GM21367 (cell line): ENCODE results near the gene ID3.

Experiments
- ATAC-seq: cut with Tn5 transposase; IDR thresholded peaks from one replicate; pipeline ENCODE4 v1.9.1; 2021; ENCODE audit not compliant: unreplicated experiment

The ID3 gene

DNA sequence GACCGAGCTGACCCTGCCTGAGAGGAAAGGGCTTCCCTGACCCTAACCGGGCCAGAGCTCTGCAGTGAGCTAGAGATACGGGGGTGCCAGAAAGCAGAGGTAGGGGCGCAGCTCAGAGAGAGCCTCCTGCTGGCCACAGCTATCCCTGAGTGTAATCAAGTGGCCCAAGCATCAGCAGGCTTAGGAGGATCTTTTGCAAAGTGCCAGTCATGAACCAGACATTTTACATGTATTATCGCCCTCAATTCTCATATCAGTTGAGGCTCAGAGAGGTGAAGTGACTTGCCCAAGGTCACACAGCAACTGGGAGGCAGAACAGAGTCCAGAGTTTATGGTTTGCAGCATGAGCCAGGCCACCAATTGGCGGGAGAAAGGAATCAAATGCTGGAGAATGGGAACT lies 7.0 kb upstream of the ID3 start:
- no peak for ATAC-seq

DNA sequence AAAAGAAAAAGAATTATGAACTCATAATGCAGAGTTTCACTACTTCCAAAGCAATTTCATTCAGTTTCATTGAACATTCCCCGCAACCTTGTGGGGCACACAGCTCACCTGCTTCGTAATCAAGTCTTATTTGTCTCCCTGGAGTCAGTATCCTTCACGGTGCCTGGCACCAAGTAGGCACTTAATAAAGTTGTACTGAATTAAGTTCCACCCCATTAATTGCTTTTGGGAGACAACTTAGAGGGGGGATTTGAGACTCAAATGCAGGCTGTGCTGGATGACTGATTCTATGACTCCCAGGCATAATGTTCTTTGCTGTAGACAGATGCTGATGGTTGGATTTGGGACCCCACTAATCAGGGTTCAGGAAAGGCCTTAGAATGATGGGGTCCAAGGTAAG lies 6.5 kb upstream of the ID3 start:
- ATAC-seq: no peak

DNA sequence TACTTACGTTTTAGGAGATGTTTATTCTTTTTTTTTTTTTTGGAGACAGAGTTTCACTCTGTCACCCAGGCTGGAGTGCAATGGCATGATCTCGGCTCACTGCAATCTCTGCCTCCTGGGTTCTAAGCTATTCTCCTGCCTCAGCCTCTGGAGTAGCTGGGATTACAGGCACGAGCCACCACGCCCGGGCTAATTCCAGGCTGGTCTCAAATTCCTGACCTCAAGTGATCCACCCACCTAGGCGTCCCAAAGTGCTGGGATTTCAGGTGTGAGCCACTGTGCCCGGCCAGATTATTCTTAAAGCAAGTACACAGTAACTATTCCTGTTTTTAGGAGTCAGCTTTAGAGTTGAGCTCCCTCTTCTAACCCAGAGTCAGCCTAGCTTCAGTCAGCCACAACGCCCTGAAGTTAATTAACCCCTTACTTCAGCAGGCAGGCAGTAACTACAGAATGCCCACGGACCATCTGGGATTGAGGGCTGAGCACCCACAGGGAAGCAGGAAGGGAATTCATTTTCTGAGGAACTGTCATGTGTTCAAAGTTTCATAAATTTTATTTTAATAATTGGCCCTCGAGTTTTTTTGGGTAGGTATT lies 5.3 kb upstream of the ID3 start:
- ATAC-seq: no peak

DNA sequence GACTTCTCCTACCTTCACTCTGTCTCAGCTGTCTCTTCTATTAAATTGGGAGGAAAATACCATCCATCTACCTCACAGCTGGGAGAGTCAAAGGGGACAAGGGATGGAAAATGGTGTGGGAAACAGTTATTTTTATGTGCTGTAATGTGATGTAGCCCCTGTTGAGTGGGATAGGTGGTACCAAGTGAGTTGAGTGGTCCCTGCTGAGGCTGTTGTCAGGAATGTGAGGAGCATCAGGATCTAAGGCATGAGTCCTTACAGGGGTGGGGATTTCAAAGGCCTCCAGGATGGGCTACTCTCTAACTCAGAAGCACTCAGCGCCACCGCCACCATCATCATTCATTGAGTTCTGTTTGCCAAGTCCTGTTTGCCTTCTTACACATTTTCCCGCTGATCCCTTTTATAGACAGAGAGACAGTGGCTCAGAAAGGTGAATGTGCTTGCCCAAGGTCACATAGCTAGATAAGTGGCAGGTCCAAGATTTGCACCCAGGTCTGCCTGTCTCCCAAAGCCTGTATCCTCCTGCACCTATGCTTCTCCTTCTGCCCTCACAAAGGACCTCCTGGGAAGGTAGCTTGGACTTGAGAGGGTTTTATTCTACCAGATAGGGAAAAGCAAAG lies 4.6 kb upstream of the ID3 start:
- no peak for ATAC-seq

DNA sequence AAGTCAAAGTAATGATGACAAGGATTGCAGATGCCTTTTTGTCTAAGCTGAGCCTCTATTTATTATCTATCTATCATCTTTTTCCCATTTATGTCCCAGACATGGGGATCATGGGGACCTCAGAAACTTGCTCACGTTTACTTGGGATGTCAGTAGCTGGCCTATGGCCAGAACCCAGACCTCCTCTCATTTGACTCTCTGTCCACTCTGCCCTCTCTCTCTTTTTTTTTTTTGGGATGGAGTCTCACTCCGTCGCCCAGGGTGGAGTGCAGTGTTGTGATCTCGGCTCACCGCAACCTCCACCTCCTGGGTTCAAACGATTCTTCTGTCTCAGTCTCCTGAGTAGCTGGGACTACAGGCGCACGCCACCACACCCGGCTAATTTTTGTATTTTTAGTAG lies 3.7 kb upstream of the ID3 start:
- no peak for ATAC-seq

DNA sequence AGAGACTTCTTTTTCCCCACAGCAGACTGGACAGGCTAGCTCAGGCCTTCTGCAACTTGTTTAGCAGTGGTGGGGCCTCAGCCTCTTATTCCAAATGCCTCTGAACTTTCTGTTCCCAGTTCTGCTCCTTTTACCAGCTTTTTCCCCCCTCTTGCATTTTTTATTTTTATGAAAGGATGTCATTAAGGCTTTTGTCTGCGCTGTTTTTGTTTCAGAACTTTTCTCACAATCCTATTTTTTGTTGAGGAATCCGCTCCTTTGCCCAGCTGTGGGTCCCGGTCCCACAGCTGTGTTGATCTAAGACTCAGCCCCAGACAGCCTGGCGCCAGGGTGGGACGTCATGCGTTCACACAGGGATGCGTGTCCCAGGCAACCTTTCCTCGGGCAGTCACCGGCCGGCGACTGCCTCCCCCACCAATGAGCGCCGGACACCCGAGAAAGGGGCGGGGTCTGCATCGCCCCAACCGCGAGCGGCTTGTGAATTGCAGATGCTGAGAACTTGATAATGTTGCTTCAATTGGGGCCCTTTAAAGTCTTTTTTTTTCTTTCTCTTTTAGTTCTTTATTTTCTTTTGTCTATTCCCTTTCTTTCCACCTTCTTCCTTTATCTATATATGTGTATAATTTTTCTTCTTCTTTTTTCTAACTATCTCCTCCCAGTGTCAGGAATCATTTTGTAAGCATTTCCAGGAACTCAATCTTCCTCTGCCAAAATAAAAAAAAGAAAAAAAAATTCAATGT lies 3.0 kb upstream of the ID3 start:
- peak; percentile 32 for ATAC-seq

DNA sequence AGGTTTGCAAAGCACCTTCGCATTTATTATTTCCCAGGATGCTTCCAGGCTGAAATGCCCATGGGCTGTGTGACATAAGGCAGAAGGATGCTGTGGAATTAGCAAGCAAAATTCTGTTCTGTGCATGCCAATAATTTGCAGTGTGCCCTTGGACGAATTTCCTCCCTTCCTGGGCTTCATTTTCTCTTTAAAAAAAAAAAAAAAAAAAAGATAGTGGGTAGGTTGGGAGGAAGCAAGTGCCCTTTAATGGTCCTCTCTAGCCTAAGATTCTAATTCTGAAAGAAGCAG lies 2.5 kb upstream of the ID3 start:
- no peak for ATAC-seq

DNA sequence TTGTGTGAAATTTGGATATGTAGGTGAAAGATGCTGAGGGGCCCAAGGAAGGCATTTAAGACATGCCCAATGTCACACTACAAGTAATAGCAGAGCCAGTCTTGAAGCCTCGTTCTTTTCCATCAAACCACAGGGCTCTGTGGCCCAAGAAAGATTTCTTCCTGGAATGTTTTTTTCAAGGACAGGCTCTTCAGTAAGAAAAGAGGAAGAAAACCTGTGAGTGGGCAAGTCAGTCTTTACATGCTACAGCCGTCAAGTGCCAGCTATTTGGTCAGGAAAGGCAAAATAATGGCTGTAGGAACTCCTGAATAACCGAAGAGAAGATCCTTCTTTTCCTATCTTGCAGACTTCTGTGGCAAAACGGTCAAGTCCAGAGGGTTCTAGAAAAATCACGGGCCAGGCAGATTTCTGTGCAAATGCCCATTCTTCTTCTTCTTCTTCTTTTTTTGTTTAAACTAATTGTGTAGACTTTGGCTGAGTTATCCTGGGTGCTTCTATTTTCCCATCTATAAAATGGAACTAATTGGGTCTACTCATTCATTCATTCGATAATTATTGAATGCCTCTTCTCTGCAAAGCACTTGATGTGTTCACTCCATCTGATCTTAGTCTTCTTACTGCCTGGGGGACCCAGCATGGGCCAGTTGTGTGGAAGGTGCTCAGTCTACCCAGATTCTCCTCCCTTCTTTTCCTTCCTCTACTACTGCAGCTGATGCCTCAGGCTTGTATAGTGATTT lies 1.9 kb upstream of the ID3 start:
- no peak for ATAC-seq

DNA sequence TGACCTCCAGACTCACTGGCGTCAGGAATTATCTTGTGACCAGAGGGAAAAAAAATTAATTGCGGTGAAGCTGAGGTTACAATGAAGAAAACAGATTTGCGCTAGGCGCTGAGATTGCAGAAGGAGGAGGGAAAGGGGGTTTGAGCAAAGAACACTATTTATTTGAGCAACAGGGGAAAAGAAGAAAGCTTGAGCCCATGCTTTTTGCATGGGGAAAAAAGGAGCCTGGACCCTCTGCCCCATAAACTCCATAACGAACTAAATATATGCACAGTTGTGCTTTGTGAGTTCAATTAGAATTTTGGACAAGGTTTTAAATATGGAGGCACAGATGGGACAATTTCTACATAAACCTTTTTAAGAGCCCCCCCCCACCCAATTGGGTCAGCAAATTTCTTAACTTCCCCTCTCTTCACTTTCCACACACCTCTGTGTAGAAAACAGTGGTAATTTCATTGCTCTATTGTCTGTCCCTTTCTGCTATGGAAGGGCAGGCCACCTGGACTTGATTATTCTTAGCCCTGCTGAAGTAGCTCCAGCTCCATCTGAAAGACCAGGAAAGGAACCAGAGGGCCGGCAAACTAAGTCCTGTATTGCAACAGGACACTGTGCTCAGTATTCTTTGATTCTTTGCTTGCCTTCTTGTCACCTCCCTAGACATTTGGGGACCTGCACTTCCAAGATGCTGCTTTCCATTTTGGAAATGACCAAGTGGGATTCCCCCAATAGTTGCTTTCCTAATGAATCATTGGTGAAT lies 862 bp upstream of the ID3 start:
- no peak for ATAC-seq

DNA sequence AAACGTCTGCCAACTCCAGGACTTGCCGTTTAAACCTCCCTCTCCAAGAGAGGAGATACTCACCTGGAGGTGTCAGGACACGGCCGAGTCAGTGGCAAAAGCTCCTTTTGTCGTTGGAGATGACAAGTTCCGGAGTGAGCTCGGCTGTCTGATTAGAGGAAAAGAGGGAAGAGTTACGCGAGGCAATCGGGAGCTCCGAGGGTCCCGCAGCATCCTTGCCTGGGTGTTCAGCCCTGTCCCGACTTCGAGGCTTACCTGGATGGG lies 497 bp downstream of the ID3 start:
- no peak for ATAC-seq

DNA sequence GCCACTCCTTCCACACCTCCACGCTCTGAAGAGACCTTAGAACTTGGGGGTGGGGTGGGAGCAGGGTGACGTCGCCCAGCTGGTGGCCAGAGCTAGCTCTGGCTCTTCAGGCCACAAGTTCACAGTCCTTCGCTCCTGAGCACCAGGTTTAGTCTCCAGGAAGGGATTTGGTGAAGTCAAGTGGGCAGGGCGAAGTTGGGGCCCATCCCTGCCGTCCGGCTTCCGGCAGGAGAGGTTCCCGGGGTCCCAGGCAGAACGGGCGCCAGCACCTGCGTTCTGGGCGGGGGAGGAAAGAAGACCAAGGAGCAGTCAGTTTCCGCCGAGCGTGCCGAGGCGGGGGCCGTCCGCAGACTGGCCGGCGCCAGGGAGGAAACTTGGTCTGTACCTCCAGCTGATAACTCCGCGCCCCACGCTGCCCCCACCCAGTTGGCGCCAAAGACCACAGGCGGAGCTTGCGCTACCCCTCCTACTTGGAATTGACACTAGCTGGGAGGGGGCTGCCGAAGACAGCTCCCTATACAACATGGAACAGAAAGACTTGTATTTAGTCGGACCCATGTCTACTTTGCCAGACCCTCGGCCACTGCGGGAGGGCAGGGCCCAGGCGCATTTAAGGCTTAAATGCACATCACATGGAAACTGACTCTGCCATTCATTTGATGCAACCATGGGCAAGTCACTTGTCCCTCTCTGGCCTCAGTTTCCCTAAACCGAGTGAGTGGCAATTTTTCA lies 995 bp downstream of the ID3 start:
- ATAC-seq: no peak

DNA sequence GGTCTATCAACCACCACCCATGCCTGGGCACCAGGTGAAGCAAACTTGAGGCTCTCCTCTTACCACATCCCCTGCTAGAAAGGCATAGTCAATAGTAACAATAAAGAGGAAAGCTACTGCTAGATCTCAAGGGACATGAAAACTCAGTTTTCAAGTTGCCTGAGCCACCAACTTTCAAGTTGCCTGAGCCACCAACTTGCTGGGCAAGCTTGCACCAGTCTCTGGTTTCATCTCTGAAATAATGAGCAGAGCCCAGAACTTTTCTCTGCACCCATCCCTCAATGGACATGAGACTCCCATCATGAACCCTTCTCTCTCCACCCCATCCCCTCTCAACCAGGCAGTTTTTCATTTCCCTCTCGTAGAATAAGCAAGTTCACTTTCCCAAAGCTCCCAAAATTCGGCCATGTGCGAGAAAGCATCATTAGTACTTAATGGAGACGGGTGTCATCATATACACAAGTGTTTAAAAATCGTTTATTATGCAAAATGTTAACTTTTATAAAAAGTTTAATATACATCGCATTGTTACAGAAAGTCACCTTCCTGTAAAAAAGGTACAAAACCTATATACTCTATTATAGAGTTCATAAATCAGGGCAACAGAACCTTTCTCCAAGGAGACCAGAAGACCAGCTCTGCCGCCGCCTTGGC lies 1.7 kb downstream of the ID3 start:
- ATAC-seq: no peak

DNA sequence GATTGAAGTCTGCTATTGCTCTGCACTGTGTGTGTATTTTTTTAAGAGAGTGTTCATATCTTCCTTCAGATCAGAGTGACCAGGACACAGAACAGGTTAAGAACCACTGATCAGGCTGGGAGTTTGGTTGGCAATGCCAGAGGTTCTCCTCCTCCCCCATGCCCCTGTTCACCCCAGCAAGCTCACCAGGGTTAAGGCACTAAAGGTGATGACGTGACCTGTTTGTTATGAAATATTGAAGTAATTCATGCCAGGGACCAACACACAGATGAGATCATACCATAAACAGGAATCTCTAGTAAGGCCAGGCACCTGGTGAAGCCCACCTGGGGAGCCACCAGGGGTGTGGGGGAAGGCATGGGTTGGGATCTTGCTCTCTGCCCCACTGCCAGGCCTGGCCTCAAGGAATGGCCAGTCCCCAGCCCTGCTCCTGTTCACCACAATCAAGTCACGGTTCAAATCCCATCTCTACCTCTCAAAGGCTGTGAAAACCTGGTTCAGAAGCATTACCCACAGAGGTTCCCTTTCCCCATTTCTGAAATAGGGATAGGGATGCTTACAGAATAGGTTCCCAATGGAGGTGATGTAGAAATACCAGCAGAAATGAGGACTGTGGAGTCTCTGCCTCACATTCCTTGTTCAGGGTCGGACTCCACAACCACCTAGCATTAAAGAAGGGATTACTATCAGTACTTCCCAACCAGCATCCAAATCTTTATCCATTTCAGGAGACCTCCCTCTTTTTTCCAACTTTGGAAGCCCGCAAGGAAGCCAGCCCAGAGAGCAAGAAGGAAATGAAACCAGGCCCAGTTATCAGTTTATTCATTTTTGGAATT lies 2.4 kb downstream of the ID3 start:
- no peak for ATAC-seq

DNA sequence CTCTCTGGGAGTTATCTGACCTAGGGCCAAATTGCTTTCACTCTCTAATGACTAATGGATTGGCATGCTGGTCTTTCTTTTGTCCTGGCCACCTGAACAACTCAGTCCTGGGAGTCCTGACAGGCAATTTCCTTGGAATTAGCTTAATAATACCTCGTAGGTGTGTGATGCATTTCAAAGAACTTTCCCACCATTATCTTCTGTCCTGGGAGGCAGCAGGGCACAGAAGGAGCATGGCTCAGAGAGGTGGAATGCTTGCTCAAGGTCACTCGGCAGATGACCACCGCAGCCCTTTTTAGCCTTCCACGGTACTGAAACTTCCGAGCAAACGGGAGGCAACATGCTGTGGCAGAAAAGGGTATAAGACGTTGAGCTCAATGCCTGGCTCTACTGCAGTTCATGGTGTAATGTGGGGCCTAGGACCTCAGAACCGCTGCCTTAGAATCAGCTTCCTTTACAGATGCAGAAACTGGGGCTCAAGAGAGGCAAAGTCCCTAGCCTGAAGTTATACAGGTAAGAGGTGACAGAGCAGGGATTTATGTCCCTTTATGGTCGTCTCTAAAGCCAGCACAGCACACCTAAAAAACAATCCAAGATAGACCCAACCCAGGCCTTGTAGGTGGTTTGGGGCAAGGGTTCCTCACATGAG lies 3.2 kb downstream of the ID3 start:
- ATAC-seq: no peak

DNA sequence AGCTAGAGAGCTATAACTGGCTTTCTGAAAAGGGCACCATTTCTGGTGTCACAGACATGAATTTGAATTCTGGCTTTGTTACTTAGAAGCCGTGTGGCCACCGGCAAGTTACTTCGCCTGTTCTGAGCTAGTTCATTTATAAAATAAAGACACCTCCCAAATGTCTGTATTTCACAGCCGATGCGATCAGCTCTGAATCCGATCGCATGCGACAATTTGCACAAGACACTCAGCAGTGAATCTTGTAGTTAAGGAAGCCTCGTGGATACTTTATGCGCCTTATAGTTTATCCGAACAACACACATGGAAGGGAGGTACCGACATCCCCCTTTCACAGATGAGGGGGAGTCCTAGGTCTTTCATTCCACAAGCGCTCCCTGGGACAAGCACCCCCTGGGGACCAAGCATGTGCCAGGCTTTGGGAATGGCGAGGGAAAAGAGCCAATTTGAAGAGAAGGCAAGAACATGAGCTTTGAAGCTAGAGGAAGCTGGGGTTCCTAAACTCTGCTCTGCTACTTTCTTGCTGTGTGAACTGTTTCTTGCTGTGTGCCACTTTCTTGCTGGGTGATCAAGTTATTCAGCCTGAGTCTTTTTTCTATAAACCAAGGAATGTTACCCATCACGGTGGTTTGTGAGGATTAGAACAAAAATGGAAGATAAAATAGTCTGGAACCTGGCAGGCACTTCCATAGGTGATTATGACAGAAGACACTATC lies 3.9 kb downstream of the ID3 start:
- no peak for ATAC-seq

DNA sequence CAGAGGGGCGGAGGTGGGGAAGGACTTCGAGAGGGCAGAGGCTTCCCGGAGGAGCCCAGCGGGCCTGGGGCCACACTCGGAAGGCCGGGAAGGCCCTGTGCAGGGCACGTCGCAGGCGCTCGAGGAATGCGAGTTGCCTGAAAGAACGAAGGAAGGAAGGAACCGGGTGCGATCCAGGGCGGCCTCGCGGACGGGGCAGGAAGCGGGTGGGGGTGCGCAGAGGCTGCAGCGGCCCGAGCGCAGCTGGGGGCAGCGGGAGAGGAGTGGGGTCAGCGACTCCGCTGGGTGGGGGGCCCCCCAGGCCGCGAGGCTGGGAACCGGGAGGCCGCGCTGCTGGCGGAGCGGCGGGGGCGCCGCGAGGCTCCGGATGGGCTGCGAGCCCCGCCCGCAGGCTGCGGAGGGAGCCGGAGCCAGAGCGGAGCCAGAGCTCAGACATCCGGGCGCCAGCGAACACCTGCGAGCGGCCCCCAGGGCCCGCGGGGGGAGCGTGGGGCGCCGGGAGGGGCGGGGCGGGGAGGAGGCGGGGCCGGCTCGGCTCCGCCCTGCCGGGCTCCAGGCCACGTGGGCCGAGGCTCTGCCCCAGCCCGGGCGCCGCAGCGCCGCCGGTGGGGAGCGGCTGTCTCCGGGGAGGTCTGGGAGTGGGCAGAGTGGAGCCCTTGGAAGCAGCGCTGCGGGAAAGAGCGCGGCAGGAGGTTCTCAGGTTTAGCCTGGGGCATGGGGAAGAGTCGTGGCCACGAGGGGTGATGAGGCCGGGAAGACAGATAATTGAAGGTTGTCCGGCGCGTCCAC lies 4.6 kb downstream of the ID3 start:
- ATAC-seq: peak; percentile 40

DNA sequence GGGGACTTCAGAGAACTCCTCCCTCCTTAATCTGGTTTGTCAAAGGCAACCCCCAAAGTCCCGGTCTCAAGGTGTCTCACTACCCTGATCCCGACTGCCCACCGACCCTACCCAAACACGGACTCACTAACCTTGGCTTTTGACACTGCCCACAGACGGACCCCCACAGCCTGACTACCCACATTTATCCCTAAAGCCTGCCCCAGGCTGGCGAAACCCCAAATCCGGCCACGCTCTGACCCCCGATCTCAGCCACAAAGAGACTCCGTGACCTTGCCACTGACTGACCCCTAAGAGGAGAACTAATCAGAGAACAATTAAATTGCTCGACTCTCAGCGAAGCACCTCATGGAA lies 5.2 kb downstream of the ID3 start:
- no peak for ATAC-seq
